PC-3 (cell line): ENCODE data around the gene TRIM38. TPM values are rescaled to one million over a fixed set of nuclear protein-coding genes. Genes with fewer than 3 reads are reported as not detected.

Source experiments
- ATAC-seq: fragments of 200-7000 bp; cut with Tn5 transposase; 2 replicates; pipeline ENCODE4 v1.9.1; 2020; ENCODE audit warnings: mild to moderate bottlenecking, moderate library complexity
- BruUV-seq: library from RNA; stranded (reverse); fragments of 400-500 nt; replicated peaks from 2 replicates; lab custom pipeline; 2021; lab: Mats Ljungman, UMichigan
- CTCF ChIA-PET: fragments of 300-600 bp; sonication (Branson Sonifier 250); formaldehyde crosslinking; loops from one replicate; lab custom pipeline; 2022; ENCODE audit warnings: antibody characterized with exemption; lab: Charles Lee
- POLR2A ChIA-PET: fragments of 300-600 bp; sonication (Branson Sonifier 250); formaldehyde crosslinking; loops from one replicate; lab custom pipeline; 2022; ENCODE audit warnings: antibody characterized with exemption; ENCODE audit not compliant: unreplicated experiment; lab: Charles Lee
- DNase-seq: peaks from one replicate; pipeline ENCODE4 v3.0.0-alpha.2; 2015
- H2AFZ ChIP-seq: fragments of 300-600 bp; sonication (generic); 2 replicates; pipeline ENCODE4 v1.6.0; 2016; ENCODE audit warnings: antibody characterized with exemption, low read length
- H3F3A ChIP-seq: fragments of 300-600 bp; sonication (generic); one replicate; pipeline ENCODE4 v1.6.0; 2017; ENCODE audit warnings: antibody characterized with exemption, low read length, control low read depth, mild to moderate bottlenecking; ENCODE audit not compliant: unreplicated experiment
- H3K27ac ChIP-seq: fragments of 300-600 bp; sonication (generic); 2 replicates; pipeline ENCODE4 v1.5.1; 2016; ENCODE audit warnings: mild to moderate bottlenecking, low read length
- H3K27me3 ChIP-seq: fragments of 300-600 bp; sonication (generic); 2 replicates; pipeline ENCODE4 v1.6.1; 2016; ENCODE audit warnings: low read length, mixed read lengths
- H3K36me3 ChIP-seq: fragments of 300-600 bp; sonication (generic); 2 replicates; pipeline ENCODE4 v1.6.1; 2016; ENCODE audit warnings: low read depth, mixed run types, low read length, mixed read lengths
- H3K4me1 ChIP-seq: fragments of 300-600 bp; sonication (generic); 2 replicates; pipeline ENCODE4 v1.5.1; 2016; ENCODE audit warnings: low read length; ENCODE audit not compliant: insufficient read depth
- H3K4me2 ChIP-seq: fragments of 300-600 bp; sonication (generic); 2 replicates; pipeline ENCODE4 v1.6.0; 2016; ENCODE audit warnings: low read length
- H3K4me3 ChIP-seq: fragments of 300-600 bp; sonication (generic); 2 replicates; pipeline ENCODE4 v1.5.1; 2016; ENCODE audit warnings: mild to moderate bottlenecking, low read length, mixed read lengths
- H3K79me2 ChIP-seq: fragments of 300-600 bp; sonication (generic); 2 replicates; pipeline ENCODE4 v1.6.1; 2017; ENCODE audit warnings: low read length, mixed read lengths
- H3K9ac ChIP-seq: fragments of 300-600 bp; sonication (generic); 2 replicates; pipeline ENCODE4 v1.6.0; 2016; ENCODE audit warnings: mild to moderate bottlenecking, low read length
- H3K9me2 ChIP-seq: fragments of 300-600 bp; sonication (generic); replicated peaks from 2 replicates; pipeline ENCODE4 v1.6.1; 2016; ENCODE audit warnings: mixed run types, low read length, mixed read lengths
- H3K9me3 ChIP-seq: fragments of 300-600 bp; sonication (generic); 2 replicates; pipeline ENCODE4 v1.6.1; 2016; ENCODE audit warnings: low read length, mixed read lengths
- H4K20me1 ChIP-seq: fragments of 300-600 bp; sonication (generic); 2 replicates; pipeline ENCODE4 v1.6.1; 2016; ENCODE audit warnings: low read length, mixed read lengths
- EZH2 ChIP-seq: fragments of 300-600 bp; sonication (generic); IDR thresholded peaks from one replicate; pipeline ENCODE4 v1.6.1; 2017; ENCODE audit warnings: antibody characterized with exemption, mild to moderate bottlenecking, low read length; ENCODE audit not compliant: unreplicated experiment
- EZH2phosphoT487 ChIP-seq: fragments of 300-600 bp; sonication (generic); IDR thresholded peaks from 2 replicates; pipeline ENCODE4 v1.6.1; 2018; ENCODE audit warnings: mild to moderate bottlenecking, antibody characterized with exemption, low read length, borderline replicate concordance
- intact Hi-C: fragments of 100-400 bp; cut with micrococcal nuclease; formaldehyde crosslinking; loops from 2 replicates; pipeline ENCODE4 v1.9.0; 2023
- total RNA-seq: library from RNA; depleted of rRNA; stranded (reverse); fragments of >200 nt; gene quantifications from 2 replicates; pipeline ENCODE4 v1.2.3, GENCODE V29; 2014
- TF ChIP-seq, protein P1 (sequence below): fragments of 300-600 bp; sonication (generic); conservative IDR thresholded peaks from 2 replicates; pipeline ENCODE4 v1.5.1; 2017; ENCODE audit warnings: antibody characterized with exemption, low read depth, mild to moderate bottlenecking, low read length

Gene TRIM38
- total RNA-seq, 1 experiment from 2014 or later: 5.6 TPM

DNA sequence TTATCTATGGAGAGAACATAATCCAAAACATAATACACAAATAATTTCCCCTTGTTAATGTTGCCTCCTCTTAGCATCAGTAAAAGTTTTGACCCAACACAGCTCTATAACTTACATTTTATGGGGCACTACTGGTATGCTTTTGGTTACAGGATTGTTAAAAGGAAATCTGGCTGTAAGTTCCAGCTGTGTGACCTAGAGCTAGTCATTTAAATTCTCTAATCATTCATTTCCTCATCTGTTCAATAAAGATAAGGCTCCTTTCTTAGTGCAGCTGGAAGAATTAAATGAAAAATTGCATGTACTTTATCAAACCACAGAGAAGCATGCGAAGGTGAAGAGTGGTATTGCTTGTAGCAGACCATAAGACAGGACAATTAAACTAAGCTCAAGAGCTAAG lies 36.7 kb upstream of the TRIM38 start:
- CTCF ChIA-PET: no interaction called here
- POLR2A ChIA-PET: no interaction called here
- Histone ChIP-seq H3K9me2 (no peaks in the 10 kb centered on the region), H3K4me2 (no peak overlapping the region), H3K79me2 (no peaks in the 10 kb centered on the region), H3K27ac (no peak overlapping the region), H4K20me1 (no peaks in the 10 kb centered on the region), H3K27me3 (no peaks in the 10 kb centered on the region), H3K36me3 (no peaks in the 10 kb centered on the region), H3K9ac (no peak overlapping the region), H3K4me1 (no peaks in the 10 kb centered on the region), H3F3A (no peaks in the 10 kb centered on the region), H2AFZ (no peak overlapping the region), H3K9me3 (no peaks in the 10 kb centered on the region), H3K4me3 (no peak overlapping the region)
- no peak for DNase-seq
- intact Hi-C loops: no loop called here
- ATAC-seq: no peak
- no TSS peak for BruUV-seq
- TF ChIP-seq, protein P1, sequence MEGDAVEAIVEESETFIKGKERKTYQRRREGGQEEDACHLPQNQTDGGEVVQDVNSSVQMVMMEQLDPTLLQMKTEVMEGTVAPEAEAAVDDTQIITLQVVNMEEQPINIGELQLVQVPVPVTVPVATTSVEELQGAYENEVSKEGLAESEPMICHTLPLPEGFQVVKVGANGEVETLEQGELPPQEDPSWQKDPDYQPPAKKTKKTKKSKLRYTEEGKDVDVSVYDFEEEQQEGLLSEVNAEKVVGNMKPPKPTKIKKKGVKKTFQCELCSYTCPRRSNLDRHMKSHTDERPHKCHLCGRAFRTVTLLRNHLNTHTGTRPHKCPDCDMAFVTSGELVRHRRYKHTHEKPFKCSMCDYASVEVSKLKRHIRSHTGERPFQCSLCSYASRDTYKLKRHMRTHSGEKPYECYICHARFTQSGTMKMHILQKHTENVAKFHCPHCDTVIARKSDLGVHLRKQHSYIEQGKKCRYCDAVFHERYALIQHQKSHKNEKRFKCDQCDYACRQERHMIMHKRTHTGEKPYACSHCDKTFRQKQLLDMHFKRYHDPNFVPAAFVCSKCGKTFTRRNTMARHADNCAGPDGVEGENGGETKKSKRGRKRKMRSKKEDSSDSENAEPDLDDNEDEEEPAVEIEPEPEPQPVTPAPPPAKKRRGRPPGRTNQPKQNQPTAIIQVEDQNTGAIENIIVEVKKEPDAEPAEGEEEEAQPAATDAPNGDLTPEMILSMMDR: no peak
- TF ChIP-seq EZH2phosphoT487 (no peak), EZH2 (no peak)

GRCh38 chr6:25927178-25927577 lies 35.4 kb upstream of the TRIM38 start:
- DNase-seq (no peak), ATAC-seq (no peak)
- no peak overlapping the region for H3K4me3 ChIP-seq
- H3K9me2 ChIP-seq: no peaks in the 10 kb centered on the region
- no peak overlapping the region for H3K27ac ChIP-seq
- H4K20me1 ChIP-seq: no peaks in the 10 kb centered on the region
- CTCF ChIA-PET: no interaction called here
- H3K27me3 ChIP-seq: no peaks in the 10 kb centered on the region
- POLR2A ChIA-PET: no interaction called here
- H3K79me2 ChIP-seq: no peaks in the 10 kb centered on the region
- H3K36me3 ChIP-seq: no peaks in the 10 kb centered on the region
- H3K9me3 ChIP-seq: no peaks in the 10 kb centered on the region
- no peak overlapping the region for H3K9ac ChIP-seq
- no peaks in the 10 kb centered on the region for H3F3A ChIP-seq
- H2AFZ ChIP-seq: no peak overlapping the region
- no peaks in the 10 kb centered on the region for H3K4me1 ChIP-seq
- BruUV-seq: no TSS peak
- intact Hi-C loops: no loop called here
- TF ChIP-seq, protein P1: no peak
- TF ChIP-seq EZH2phosphoT487 (no peak), EZH2 (no peak)
- no peak overlapping the region for H3K4me2 ChIP-seq

DNA sequence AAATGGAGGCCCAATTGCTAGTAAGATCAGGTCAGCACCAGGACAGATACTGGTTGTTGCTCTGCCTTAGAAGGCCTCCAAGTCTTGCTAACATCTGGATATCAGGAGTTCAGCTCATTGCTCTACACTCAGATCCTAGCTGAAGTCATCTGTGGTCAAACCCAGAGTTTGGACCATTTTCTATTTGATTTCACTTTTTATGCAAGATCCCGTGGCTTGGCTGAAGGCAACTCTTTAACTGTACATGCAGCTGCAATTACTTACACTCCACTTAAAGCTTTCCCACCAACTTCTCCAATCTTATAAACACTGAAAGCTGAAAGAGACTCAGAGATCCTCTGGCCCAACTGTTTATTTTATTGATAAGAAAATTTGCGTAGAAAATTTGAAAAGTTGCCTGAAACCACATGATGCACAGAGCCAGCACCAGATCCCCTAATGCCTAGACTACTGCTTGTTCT lies 34.8 kb upstream of the TRIM38 start:
- CTCF ChIA-PET: no interaction called here
- no peaks in the 10 kb centered on the region for H3K79me2 ChIP-seq
- no peaks in the 10 kb centered on the region for H3F3A ChIP-seq
- no peak overlapping the region for H2AFZ ChIP-seq
- intact Hi-C loops: no loop called here
- TF ChIP-seq, protein P1: no peak
- TF ChIP-seq EZH2phosphoT487 (no peak), EZH2 (no peak)
- H3K9ac ChIP-seq: no peak overlapping the region
- H3K4me2 ChIP-seq: no peak overlapping the region
- DNase-seq: no peak
- no peaks in the 10 kb centered on the region for H3K9me3 ChIP-seq
- H3K36me3 ChIP-seq: no peaks in the 10 kb centered on the region
- no TSS peak for BruUV-seq
- H3K4me1 ChIP-seq: no peaks in the 10 kb centered on the region
- H3K27me3 ChIP-seq: no peaks in the 10 kb centered on the region
- no peak overlapping the region for H3K27ac ChIP-seq
- POLR2A ChIA-PET: no interaction called here
- H3K4me3 ChIP-seq: no peak overlapping the region
- no peaks in the 10 kb centered on the region for H4K20me1 ChIP-seq
- H3K9me2 ChIP-seq: no peaks in the 10 kb centered on the region
- ATAC-seq: no peak
